ENCODE measurements around the gene JAK1. TPM values are rescaled to one million over a fixed set of nuclear protein-coding genes. Genes with fewer than 3 reads are reported as not detected.
A peak's percentile ranks its signal among the peaks of the same experiment; 100 is the strongest.

The JAK1 gene
- total RNA-seq, 6 experiments from 2014 or later: 48.0 to 71.6 (median 66.5) TPM

DNA sequence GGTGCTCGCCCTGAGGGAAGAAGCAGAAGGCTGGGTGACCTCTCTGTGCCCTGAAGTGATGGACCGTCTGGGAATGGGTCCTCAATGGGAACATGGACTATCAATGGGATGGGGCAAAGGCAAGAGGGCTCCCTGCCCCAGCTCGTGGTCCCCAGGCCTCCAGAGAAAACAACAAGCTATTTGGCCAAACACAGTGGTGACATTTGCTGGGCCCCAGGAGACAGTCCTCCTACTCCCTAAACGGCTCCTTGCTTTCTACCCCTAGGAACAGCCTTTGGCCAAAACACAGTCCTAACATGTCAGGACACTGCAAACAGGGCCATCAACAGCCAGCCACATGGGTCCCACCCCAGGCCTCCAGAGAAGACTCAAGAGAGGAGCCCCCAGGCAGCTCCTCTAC lies 118.7 kb downstream of the JAK1 start:
- Histone ChIP-seq H3K27me3 (no peaks in the 10 kb centered on the region), H3K9me3 (no peaks in the 10 kb centered on the region), H3K27ac (no peak overlapping the region), H3K4me3 (no peak overlapping the region), H3K4me1 (peaks cover 0 to 10% (median 4%) of the 10 kb centered on the region in 4 donors), H3K36me3 (peaks cover 3 to 46% (median 8%) of the 10 kb centered on the region in 4 donors)
- intact Hi-C loops (cut with DNase I): no loop called here
- DNase-seq (no peak), ATAC-seq (no peak)
- no peak for TF ChIP-seq POLR2A (IDR thresholded peaks at IDR 0.05)
- TF ChIP-seq, protein P1, sequence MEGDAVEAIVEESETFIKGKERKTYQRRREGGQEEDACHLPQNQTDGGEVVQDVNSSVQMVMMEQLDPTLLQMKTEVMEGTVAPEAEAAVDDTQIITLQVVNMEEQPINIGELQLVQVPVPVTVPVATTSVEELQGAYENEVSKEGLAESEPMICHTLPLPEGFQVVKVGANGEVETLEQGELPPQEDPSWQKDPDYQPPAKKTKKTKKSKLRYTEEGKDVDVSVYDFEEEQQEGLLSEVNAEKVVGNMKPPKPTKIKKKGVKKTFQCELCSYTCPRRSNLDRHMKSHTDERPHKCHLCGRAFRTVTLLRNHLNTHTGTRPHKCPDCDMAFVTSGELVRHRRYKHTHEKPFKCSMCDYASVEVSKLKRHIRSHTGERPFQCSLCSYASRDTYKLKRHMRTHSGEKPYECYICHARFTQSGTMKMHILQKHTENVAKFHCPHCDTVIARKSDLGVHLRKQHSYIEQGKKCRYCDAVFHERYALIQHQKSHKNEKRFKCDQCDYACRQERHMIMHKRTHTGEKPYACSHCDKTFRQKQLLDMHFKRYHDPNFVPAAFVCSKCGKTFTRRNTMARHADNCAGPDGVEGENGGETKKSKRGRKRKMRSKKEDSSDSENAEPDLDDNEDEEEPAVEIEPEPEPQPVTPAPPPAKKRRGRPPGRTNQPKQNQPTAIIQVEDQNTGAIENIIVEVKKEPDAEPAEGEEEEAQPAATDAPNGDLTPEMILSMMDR (IDR thresholded peaks at IDR 0.05): no peak
- 93% methylated on average over 3 of the region's 4 CpGs for WGBS (ENCODE audit: insufficient coverage, low coverage, low lambda C conversion rate, missing lambda C conversion rate)

- DNase-seq (peak in 1 of 3 donors; percentile 78), ATAC-seq (peak; percentile 82 to 88 (median 88))
- H3K27ac ChIP-seq: no peak overlapping the region
- TF ChIP-seq POLR2A (IDR thresholded peaks at IDR 0.05): no peak
- TF ChIP-seq, protein P1 (IDR thresholded peaks at IDR 0.05): no peak
- H3K4me3 ChIP-seq: no peak overlapping the region
- peaks cover 0 to 10% (median 4%) of the 10 kb centered on the region in 4 donors for H3K4me1 ChIP-seq
- intact Hi-C loops (cut with DNase I): no loop called here
- peaks cover 3 to 49% (median 8%) of the 10 kb centered on the region in 4 donors for H3K36me3 ChIP-seq
- no peaks in the 10 kb centered on the region for H3K27me3 ChIP-seq
- 69% methylated on average over 2 of the region's 10 CpGs for WGBS (ENCODE audit: insufficient coverage, low coverage, low lambda C conversion rate, missing lambda C conversion rate)
- no peaks in the 10 kb centered on the region for H3K9me3 ChIP-seq
Observed at GRCh38 chr1:64846573-64847430, 119.5 kb downstream of the JAK1 start.

DNA sequence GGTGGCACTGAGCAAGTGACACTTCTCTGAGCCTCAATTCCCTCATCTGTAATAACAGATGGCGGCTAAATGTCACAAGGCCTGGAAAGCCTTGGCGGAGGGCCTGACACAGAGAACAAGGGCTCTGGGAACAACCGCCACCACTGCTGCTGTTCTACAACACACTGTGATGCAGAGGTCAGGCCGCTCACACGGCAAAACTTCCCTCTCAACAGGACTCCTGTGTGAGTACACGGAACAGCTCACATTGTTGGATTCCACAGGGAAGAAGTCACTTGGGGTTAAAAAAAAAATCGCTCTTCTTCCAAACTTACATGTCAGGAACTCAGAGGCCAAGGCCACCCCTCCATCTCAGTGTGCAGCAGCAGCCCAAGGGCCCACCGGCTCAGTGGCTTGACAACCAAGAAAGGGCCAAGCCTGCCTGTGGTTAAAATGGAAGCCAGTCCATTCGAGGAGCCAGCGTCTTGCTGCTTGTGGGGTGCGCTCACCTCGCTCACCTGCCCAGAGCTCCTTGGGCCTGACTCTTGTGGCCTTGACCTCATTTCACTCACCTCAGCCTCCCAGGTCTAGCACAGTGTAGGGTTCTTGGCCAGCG lies 120.4 kb downstream of the JAK1 start:
- Histone ChIP-seq H3K27me3 (no peaks in the 10 kb centered on the region), H3K9me3 (no peaks in the 10 kb centered on the region), H3K27ac (no peak overlapping the region), H3K4me1 (peaks cover 0 to 10% (median 4%) of the 10 kb centered on the region in 4 donors), H3K36me3 (peaks cover 3 to 53% (median 12%) of the 10 kb centered on the region in 4 donors), H3K4me3 (no peak overlapping the region)
- WGBS (ENCODE audit: insufficient coverage, low coverage, low lambda C conversion rate, missing lambda C conversion rate): 88% methylated on average over 5 of the region's 13 CpGs
- no peak for TF ChIP-seq POLR2A (IDR thresholded peaks at IDR 0.05)
- TF ChIP-seq, protein P1 (IDR thresholded peaks at IDR 0.05): no peak
- DNase-seq (no peak), ATAC-seq (no peak)
- intact Hi-C loops (cut with DNase I): no loop called here

DNA sequence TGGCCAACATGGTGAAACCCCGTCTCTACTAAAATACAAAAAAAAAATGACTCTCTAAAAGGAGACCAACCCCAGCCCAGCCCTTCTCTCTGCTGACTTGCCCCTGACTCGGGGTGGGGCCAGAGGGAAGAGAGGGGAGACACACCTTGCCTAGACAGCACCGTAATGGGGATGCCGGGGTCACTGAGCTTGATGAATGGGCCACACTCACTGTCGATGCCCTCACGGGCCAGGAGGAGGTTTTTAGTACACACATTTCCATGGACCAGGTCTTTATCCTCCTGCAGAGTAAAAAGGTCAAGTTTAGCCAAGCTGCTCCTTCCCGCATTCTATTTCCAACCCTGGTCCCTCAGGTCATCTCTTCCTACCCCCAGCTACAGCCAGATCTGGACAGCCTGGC lies 121.7 kb downstream of the JAK1 start:
- Histone ChIP-seq H3K4me3 (no peak overlapping the region), H3K4me1 (peaks cover 0 to 10% (median 4%) of the 10 kb centered on the region in 4 donors), H3K27ac (no peak overlapping the region), H3K9me3 (no peaks in the 10 kb centered on the region), H3K36me3 (peaks cover 3 to 55% (median 21%) of the 10 kb centered on the region in 4 donors), H3K27me3 (no peaks in the 10 kb centered on the region)
- DNase-seq: no peak
- no peak for TF ChIP-seq POLR2A (IDR thresholded peaks at IDR 0.05)
- TF ChIP-seq, protein P1 (IDR thresholded peaks at IDR 0.05): no peak
- 100% methylated on average over 1 of the region's 7 CpGs for WGBS (ENCODE audit: insufficient coverage, low coverage, low lambda C conversion rate, missing lambda C conversion rate)
- no peak for ATAC-seq
- intact Hi-C loops (cut with DNase I): no loop called here
